Measurements from ENCODE around the gene SVBP.

SVBP gene

GRCh38 chr1:42768172-42768571 is 49.0 kb downstream of the SVBP start:
- CTCF ChIA-PET = no interaction called here

GRCh38 chr1:42767510-42768000 is 49.6 kb downstream of the SVBP start:
- POLR2A ChIA-PET = interaction anchor here (0.8 to 3.7 kb wide), 28 partner anchors 10 to 763 kb away, joined by 3 to 44 read pairs (median 4); partner anchors contain the start of genes CCDC30, CFAP57, CLDN19 and EBNA1BP2
- TF ChIP-seq LEF1 (IDR thresholded peaks at IDR 0.05; ENCODE audit: borderline replicate concordance) (no peak), SP1 (IDR thresholded peaks at IDR 0.05) (no peak), CTBP1 (IDR thresholded peaks at IDR 0.05; ENCODE audit: borderline replicate concordance) (no peak), L3MBTL2 (conservative IDR thresholded peaks at IDR 0.05) (peak; percentile 39; the same call in 1 of the 2 replicates), ARNT (IDR thresholded peaks at IDR 0.05) (no peak), FOXK2 (IDR thresholded peaks at IDR 0.05) (no peak), FOXA1 (IDR thresholded peaks at IDR 0.05) (no peak), ZNF384 (IDR thresholded peaks at IDR 0.05) (no peak)
- DNase-seq (ENCODE audit: extremely low spot score) = no peak
- CTCF ChIA-PET = interaction anchor here (1.5 to 2.9 kb wide), 4 partner anchors 10 to 306 kb away, joined by 7 to 18 read pairs (median 10); no protein-coding TSS in a partner anchor

More at GRCh38 chr1:42768172-42768571, 49.0 kb downstream of the SVBP start:
- POLR2A ChIA-PET = interaction anchor here (3.1 to 3.7 kb wide), 3 partner anchors 11 to 79 kb away, joined by 22 to 44 read pairs (median 37); partner anchors contain the start of genes ERMAP, SVBP and ZNF691
- no peak for TF ChIP-seq FOXM1 (IDR thresholded peaks at IDR 0.05; ENCODE audit: borderline replicate concordance)
- no peak for TF ChIP-seq FOXK2 (IDR thresholded peaks at IDR 0.05)
- no peak for TF ChIP-seq TARDBP (IDR thresholded peaks at IDR 0.05)
- no peak for TF ChIP-seq ZNF384 (IDR thresholded peaks at IDR 0.05)
- no peak for TF ChIP-seq ELF4 (IDR thresholded peaks at IDR 0.05)
- TF ChIP-seq SUZ12 (IDR thresholded peaks at IDR 0.05) = no peak
- no peak for TF ChIP-seq L3MBTL2 (conservative IDR thresholded peaks at IDR 0.05)
- no peak for TF ChIP-seq FOXA1 (IDR thresholded peaks at IDR 0.05)
- TF ChIP-seq BHLHE40 (IDR thresholded peaks at IDR 0.05; ENCODE audit: borderline replicate concordance) = no peak
- TF ChIP-seq PKNOX1 (IDR thresholded peaks at IDR 0.05) = no peak
- TF ChIP-seq HDGF (IDR thresholded peaks at IDR 0.05; ENCODE audit: borderline replicate concordance) = no peak
- TF ChIP-seq ARNT (IDR thresholded peaks at IDR 0.05) = no peak
- DNase-seq (ENCODE audit: extremely low spot score) = no peak

DNA sequence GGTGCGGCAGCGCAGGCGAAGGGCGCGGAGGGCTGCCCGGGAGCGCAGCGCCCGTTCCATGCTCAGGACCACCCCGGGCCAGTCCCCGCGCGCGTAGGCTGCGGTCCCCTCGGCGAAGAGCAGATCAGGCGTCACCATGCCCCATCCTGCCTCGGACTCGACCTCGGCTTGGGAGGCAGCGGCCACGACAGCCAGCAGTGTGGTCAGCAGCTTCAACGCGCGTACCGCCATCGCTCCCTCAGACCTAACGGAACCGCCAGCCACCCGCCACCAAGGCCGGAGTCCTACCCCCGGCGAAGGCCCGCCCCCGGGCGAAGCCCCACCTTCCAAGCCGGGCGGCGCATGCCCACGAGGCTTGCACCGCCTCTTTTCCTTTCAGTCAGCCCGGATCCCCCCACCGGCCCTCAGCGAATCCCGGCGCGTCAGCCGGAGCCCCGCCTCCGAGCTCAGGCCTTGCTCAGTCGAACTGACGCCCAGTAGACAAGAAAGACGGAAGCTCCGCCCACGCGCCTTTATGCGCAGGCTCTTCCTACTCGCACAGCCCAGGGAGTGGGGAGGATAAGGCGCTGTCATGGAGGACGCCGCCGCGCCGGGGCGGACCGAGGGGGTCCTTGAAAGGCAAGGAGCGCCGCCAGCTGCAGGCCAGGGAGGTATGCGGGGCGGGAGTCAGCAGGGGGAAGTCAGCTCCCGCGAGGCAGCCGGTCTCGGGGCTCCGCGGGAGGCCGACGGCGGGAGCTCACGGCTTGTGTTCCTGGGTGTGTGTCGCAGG is 50.3 kb downstream of the SVBP start, which contains the start of the genes C1orf50 and P3H1:
Gene C1orf50 (plus strand): TSS at position 509 of the 769 bp plus-strand sequence. CDS start 63 bp downstream, at position 572.
Gene P3H1 (minus strand): TSS at position 288 of the 769 bp plus-strand sequence. CDS start 57 bp downstream, at position 231.
- CTCF ChIA-PET = interaction anchor here (0.8 to 2.9 kb wide), 9 partner anchors 10 to 620 kb away, joined by 3 to 18 read pairs (median 6); no protein-coding TSS in a partner anchor
- TF ChIP-seq FOXK2 (IDR thresholded peaks at IDR 0.05) (no peak), PKNOX1 (IDR thresholded peaks at IDR 0.05) (peak; percentile 59), HDGF (IDR thresholded peaks at IDR 0.05; ENCODE audit: borderline replicate concordance) (0 out of 2 replicates have a peak, but pooled peaks have one; percentile 74), ZNF384 (IDR thresholded peaks at IDR 0.05) (no peak), ELF4 (IDR thresholded peaks at IDR 0.05) (peak; percentile 33; the same call in 1 of the 2 replicates)
- peak; percentile 95 for DNase-seq (ENCODE audit: extremely low spot score)
- POLR2A ChIA-PET = interaction anchor here (0.6 to 3.7 kb wide), 48 partner anchors 9 to 884 kb away, joined by 3 to 44 read pairs (median 4); partner anchors contain the start of genes CCDC30, CFAP57, CLDN19 and EBNA1BP2

GRCh38 chr1:42765832-42766740 is 51.1 kb downstream of the SVBP start:
- TF ChIP-seq FOXM1 (IDR thresholded peaks at IDR 0.05; ENCODE audit: borderline replicate concordance) = peak; percentile 86
- no peak for TF ChIP-seq SUZ12 (IDR thresholded peaks at IDR 0.05)
- TF ChIP-seq ELF4 (IDR thresholded peaks at IDR 0.05) = no peak
- no peak for TF ChIP-seq SP1 (IDR thresholded peaks at IDR 0.05)
- TF ChIP-seq FOXK2 (IDR thresholded peaks at IDR 0.05) = no peak
- TF ChIP-seq BHLHE40 (IDR thresholded peaks at IDR 0.05; ENCODE audit: borderline replicate concordance) = no peak
- no peak for TF ChIP-seq ZNF384 (IDR thresholded peaks at IDR 0.05)
- no peak for TF ChIP-seq HDGF (IDR thresholded peaks at IDR 0.05; ENCODE audit: borderline replicate concordance)
- ChIA-PET POLR2A (interaction anchor here (0.6 to 3.7 kb wide), 51 partner anchors 8 to 884 kb away, joined by 3 to 44 read pairs (median 4); partner anchors contain the start of genes CCDC30, CFAP57, CLDN19 and EBNA1BP2), CTCF (interaction anchor here (0.6 to 2.9 kb wide), 16 partner anchors 9 to 619 kb away, joined by 3 to 18 read pairs (median 4); partner anchors contain the start of gene YBX1)
- DNase-seq (ENCODE audit: extremely low spot score) = peak; percentile 66

- CTCF ChIA-PET = interaction anchor here (0.9 to 2.9 kb wide), 6 partner anchors 8 to 189 kb away, joined by 3 to 18 read pairs (median 5); partner anchors contain the start of gene YBX1
- no peak for DNase-seq (ENCODE audit: extremely low spot score)
- POLR2A ChIA-PET = interaction anchor here (0.9 to 3.7 kb wide), 14 partner anchors 10 to 308 kb away, joined by 3 to 44 read pairs (median 8); partner anchors contain the start of genes ERMAP, PPIH, SVBP and YBX1
- TF ChIP-seq NFRKB (IDR thresholded peaks at IDR 0.05) = no peak
- no peak for TF ChIP-seq PKNOX1 (IDR thresholded peaks at IDR 0.05)
- no peak for TF ChIP-seq LEF1 (IDR thresholded peaks at IDR 0.05; ENCODE audit: borderline replicate concordance)
- no peak for TF ChIP-seq FOXA1 (IDR thresholded peaks at IDR 0.05)
- no peak for TF ChIP-seq L3MBTL2 (conservative IDR thresholded peaks at IDR 0.05)
- TF ChIP-seq ARNT (IDR thresholded peaks at IDR 0.05) = no peak
- no peak for TF ChIP-seq CTBP1 (IDR thresholded peaks at IDR 0.05; ENCODE audit: borderline replicate concordance)
- no peak for TF ChIP-seq FOXM1 (IDR thresholded peaks at IDR 0.05; ENCODE audit: borderline replicate concordance)
- TF ChIP-seq SUZ12 (IDR thresholded peaks at IDR 0.05) = no peak
- no peak for TF ChIP-seq BHLHE40 (IDR thresholded peaks at IDR 0.05; ENCODE audit: borderline replicate concordance)
- no peak for TF ChIP-seq FOXK2 (IDR thresholded peaks at IDR 0.05)
- no peak for TF ChIP-seq HDGF (IDR thresholded peaks at IDR 0.05; ENCODE audit: borderline replicate concordance)
- no peak for TF ChIP-seq ELF4 (IDR thresholded peaks at IDR 0.05)
Measured at GRCh38 chr1:42765269-42765668, 51.9 kb downstream of the SVBP start.

Measured in HEK293T (cell line).